ENCODE data around the gene DOCK1.

The DOCK1 gene

GRCh38 chr10:126917375-126917774, 12.1 kb downstream of the DOCK1 start:
- DNase-seq (ENCODE audit: low read depth, low spot score), result no peak
- in situ Hi-C loops (cut with HindIII; ENCODE audit: low sequenced_read_pairs), result no loop called here
- no peak overlapping the region for H3K4me3 ChIP-seq (ENCODE audit: low read depth, low read length)
- TF ChIP-seq CTCF (IDR thresholded peaks at IDR 0.05; ENCODE audit: low read depth, low read length), result no peak

- no peak for DNase-seq (ENCODE audit: low read depth, low spot score)
- no peak for TF ChIP-seq CTCF (IDR thresholded peaks at IDR 0.05; ENCODE audit: low read depth, low read length)
- H3K4me3 ChIP-seq (ENCODE audit: low read depth, low read length), result no peak overlapping the region
- in situ Hi-C loops (cut with HindIII; ENCODE audit: low sequenced_read_pairs), result no loop called here
These were observed 13.0 kb downstream of the DOCK1 start for GRCh38 chr10:126917975-126918908.

- in situ Hi-C loops (cut with HindIII; ENCODE audit: low sequenced_read_pairs), result no loop called here
- no peak for DNase-seq (ENCODE audit: low read depth, low spot score)
- no peak overlapping the region for H3K4me3 ChIP-seq (ENCODE audit: low read depth, low read length)
- TF ChIP-seq CTCF (IDR thresholded peaks at IDR 0.05; ENCODE audit: low read depth, low read length), result no peak
These were observed 14.2 kb downstream of the DOCK1 start for GRCh38 chr10:126919426-126919825.

GRCh38 chr10:126921162-126921561, 15.9 kb downstream of the DOCK1 start:
- in situ Hi-C loops (cut with HindIII; ENCODE audit: low sequenced_read_pairs), result no loop called here
- DNase-seq (ENCODE audit: low read depth, low spot score), result no peak
- H3K4me3 ChIP-seq (ENCODE audit: low read depth, low read length), result no peak overlapping the region
- TF ChIP-seq CTCF (IDR thresholded peaks at IDR 0.05; ENCODE audit: low read depth, low read length), result no peak

- peak; percentile 63 for DNase-seq (ENCODE audit: low read depth, low spot score)
- in situ Hi-C loops (cut with HindIII; ENCODE audit: low sequenced_read_pairs), result no loop called here
- no peak overlapping the region for H3K4me3 ChIP-seq (ENCODE audit: low read depth, low read length)
- no peak for TF ChIP-seq CTCF (IDR thresholded peaks at IDR 0.05; ENCODE audit: low read depth, low read length)
These were observed 16.8 kb downstream of the DOCK1 start for GRCh38 chr10:126921974-126922525.

GRCh38 chr10:126924180-126924914, 19.1 kb downstream of the DOCK1 start:
- no peak for DNase-seq (ENCODE audit: low read depth, low spot score)
- in situ Hi-C loops (cut with HindIII; ENCODE audit: low sequenced_read_pairs), result no loop called here
- TF ChIP-seq CTCF (IDR thresholded peaks at IDR 0.05; ENCODE audit: low read depth, low read length), result no peak
- no peak overlapping the region for H3K4me3 ChIP-seq (ENCODE audit: low read depth, low read length)
